Activated naive CD8-positive, alpha-beta T cell treated with anti-CD3 and anti-CD28 coated beads, Interleukin-2, amount 50 U/mL, for 24 hours (primary cell): Measurements from ENCODE around the gene NR3C1.

Experiments
- ATAC-seq: fragments of 150-1000 bp; cut with Tn5 transposase; one replicate; pipeline ENCODE4 v1.10.0; 2021
- DNase-seq: peaks from one replicate; pipeline ENCODE4 v3.0.0; 2021
- H3K27ac Mint-ChIP-seq: one replicate; pipeline ENCODE4 v1.8.0; 2021; ENCODE audit warnings: mild to moderate bottlenecking, mixed read lengths
- H3K27me3 Mint-ChIP-seq: one replicate; pipeline ENCODE4 v1.8.0; 2021; ENCODE audit warnings: mixed read lengths
- H3K36me3 Mint-ChIP-seq: one replicate; pipeline ENCODE4 v1.8.0; 2021; ENCODE audit warnings: low read depth, mixed read lengths
- H3K4me1 Mint-ChIP-seq: one replicate; pipeline ENCODE4 v1.8.0; 2021; ENCODE audit warnings: mixed read lengths
- H3K4me3 Mint-ChIP-seq: one replicate; pipeline ENCODE4 v1.8.0; 2021; ENCODE audit warnings: mild to moderate bottlenecking, moderate library complexity, mixed read lengths
- H3K9me3 Mint-ChIP-seq: one replicate; pipeline ENCODE4 v1.8.0; 2021; ENCODE audit warnings: mixed read lengths

NR3C1 gene

GRCh38 chr5:143433670-143434069, 30.2 kb upstream of the NR3C1 start:
- H3K4me1 Mint-ChIP-seq = peaks cover 84% of the 10 kb centered on the region
- no peaks in the 10 kb centered on the region for H3K9me3 Mint-ChIP-seq
- ATAC-seq = no peak
- peak overlapping the region; percentile 84 for H3K4me3 Mint-ChIP-seq
- DNase-seq = no peak
- peak overlapping the region; percentile 92 for H3K27ac Mint-ChIP-seq
- H3K36me3 Mint-ChIP-seq = no peaks in the 10 kb centered on the region
- H3K27me3 Mint-ChIP-seq = no peaks in the 10 kb centered on the region

- Mint-ChIP-seq H3K27ac (peak overlapping the region; percentile 52), H3K4me3 (peak overlapping the region; percentile 21), H3K27me3 (no peaks in the 10 kb centered on the region), H3K4me1 (peaks cover 89% of the 10 kb centered on the region), H3K36me3 (peaks cover 3% of the 10 kb centered on the region), H3K9me3 (no peaks in the 10 kb centered on the region)
- no peak for DNase-seq
- ATAC-seq = no peak
These were observed 29.3 kb upstream of the NR3C1 start for GRCh38 chr5:143432658-143433239.

DNA sequence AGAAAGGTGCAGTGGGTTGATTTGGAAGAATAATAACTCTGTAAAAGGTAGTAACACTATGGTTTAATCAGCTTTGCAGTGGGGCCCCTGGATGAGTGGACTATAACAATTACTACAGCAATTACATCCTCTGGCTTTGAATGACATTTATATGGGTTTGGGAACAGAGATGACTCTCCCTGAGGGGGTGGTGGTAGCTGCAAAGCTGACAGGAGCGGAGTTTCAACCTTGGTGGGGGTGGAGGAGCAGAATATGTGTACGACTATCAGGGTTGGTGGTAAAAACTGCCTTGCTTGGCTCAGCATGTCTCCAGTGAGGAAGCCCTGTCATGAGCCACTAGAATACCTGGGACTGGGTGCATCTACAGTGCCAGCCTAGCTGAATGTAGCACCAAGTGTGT, 28.3 kb upstream of the NR3C1 start:
- H3K27me3 Mint-ChIP-seq = no peaks in the 10 kb centered on the region
- no peaks in the 10 kb centered on the region for H3K9me3 Mint-ChIP-seq
- peak overlapping the region; percentile 30 for H3K4me3 Mint-ChIP-seq
- H3K27ac Mint-ChIP-seq = peak overlapping the region; percentile 40
- peaks cover 3% of the 10 kb centered on the region for H3K36me3 Mint-ChIP-seq
- peak; percentile 83 for ATAC-seq
- peak; percentile 54 for DNase-seq
- H3K4me1 Mint-ChIP-seq = peaks cover 89% of the 10 kb centered on the region

- no peak overlapping the region for H3K27ac Mint-ChIP-seq
- ATAC-seq (no peak), DNase-seq (no peak)
- peaks cover 5% of the 10 kb centered on the region for H3K9me3 Mint-ChIP-seq
- H3K36me3 Mint-ChIP-seq = peaks cover 7% of the 10 kb centered on the region
- no peaks in the 10 kb centered on the region for H3K27me3 Mint-ChIP-seq
- peaks cover 70% of the 10 kb centered on the region for H3K4me1 Mint-ChIP-seq
- H3K4me3 Mint-ChIP-seq = no peak overlapping the region
These were observed 25.4 kb upstream of the NR3C1 start for GRCh38 chr5:143428738-143429420.

DNA sequence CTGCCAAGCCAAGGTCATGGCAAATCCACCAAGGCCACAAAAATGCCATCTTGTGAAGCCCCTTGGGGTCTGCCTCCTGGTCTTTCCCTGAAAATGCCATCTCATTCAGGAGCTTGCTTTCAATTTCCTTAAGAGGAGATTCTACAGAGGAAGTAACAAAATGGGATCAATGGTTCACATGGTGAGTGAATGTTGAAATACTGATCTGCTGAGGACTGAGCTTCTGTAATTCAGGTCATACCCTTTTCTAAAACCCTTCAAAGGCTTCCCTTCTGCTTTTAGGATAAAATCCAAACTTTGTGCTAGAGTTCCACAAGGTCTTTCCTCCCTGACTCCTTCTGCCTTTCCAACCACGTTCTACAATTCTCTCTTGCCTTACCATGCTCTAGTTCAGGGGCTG, 24.7 kb upstream of the NR3C1 start:
- Mint-ChIP-seq H3K4me3 (no peak overlapping the region), H3K36me3 (peaks cover 9% of the 10 kb centered on the region), H3K9me3 (peaks cover 5% of the 10 kb centered on the region), H3K27ac (no peak overlapping the region), H3K4me1 (peaks cover 64% of the 10 kb centered on the region), H3K27me3 (no peaks in the 10 kb centered on the region)
- ATAC-seq = no peak
- no peak for DNase-seq

- DNase-seq (no peak), ATAC-seq (peak; percentile 59)
- H3K4me3 Mint-ChIP-seq = no peak overlapping the region
- H3K4me1 Mint-ChIP-seq = peaks cover 58% of the 10 kb centered on the region
- H3K36me3 Mint-ChIP-seq = peaks cover 9% of the 10 kb centered on the region
- peaks cover 5% of the 10 kb centered on the region for H3K9me3 Mint-ChIP-seq
- peak overlapping the region; percentile 58 for H3K27ac Mint-ChIP-seq
- no peaks in the 10 kb centered on the region for H3K27me3 Mint-ChIP-seq
These were observed 23.7 kb upstream of the NR3C1 start for GRCh38 chr5:143427122-143427735.

GRCh38 chr5:143426437-143426991, 23.0 kb upstream of the NR3C1 start:
- Mint-ChIP-seq H3K4me3 (no peak overlapping the region), H3K4me1 (peaks cover 51% of the 10 kb centered on the region), H3K9me3 (peaks cover 5% of the 10 kb centered on the region), H3K27ac (peak overlapping the region; percentile 58), H3K27me3 (no peaks in the 10 kb centered on the region), H3K36me3 (peaks cover 11% of the 10 kb centered on the region)
- no peak for DNase-seq
- peak; percentile 47 for ATAC-seq

- H3K27ac Mint-ChIP-seq = peak overlapping the region; percentile 16
- peaks cover 45% of the 10 kb centered on the region for H3K4me1 Mint-ChIP-seq
- no peak overlapping the region for H3K4me3 Mint-ChIP-seq
- DNase-seq (no peak), ATAC-seq (no peak)
- H3K9me3 Mint-ChIP-seq = peaks cover 5% of the 10 kb centered on the region
- no peaks in the 10 kb centered on the region for H3K27me3 Mint-ChIP-seq
- peaks cover 11% of the 10 kb centered on the region for H3K36me3 Mint-ChIP-seq
These were observed 22.3 kb upstream of the NR3C1 start for GRCh38 chr5:143425835-143426234.

DNA sequence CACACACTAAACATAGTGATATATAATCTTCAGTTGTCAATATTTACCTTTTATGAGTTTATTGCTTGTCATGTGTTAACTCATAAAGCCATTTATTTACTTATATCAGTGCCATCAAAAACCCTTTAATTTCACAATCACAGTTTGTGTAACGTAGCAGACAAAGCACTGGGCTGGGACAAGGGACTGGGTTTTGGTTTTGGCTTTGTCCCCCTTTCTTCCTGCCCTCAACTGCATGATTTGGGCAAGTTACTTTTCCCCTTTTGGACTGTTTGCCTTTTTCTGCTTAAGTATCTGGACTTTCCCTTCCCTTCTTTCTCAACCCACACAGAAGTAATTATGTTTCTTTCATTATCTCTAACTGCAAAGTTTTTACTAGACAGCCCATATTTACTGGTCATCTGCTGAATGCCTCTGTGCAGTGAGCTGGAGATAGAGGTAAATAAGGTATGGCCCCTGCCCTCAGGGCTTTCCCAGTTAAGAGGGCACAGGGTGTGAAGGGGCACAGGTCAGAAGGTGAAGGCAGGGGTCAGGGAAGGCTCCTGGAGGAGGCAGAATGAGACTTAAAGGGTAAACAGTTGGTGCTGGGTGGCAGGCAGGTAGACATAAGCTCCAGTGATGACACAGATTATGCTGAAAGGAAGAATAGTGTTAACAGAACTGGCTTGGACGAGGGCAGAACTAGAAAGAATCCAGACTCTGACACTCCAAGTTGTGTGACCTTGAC, 14.8 kb upstream of the NR3C1 start:
- Mint-ChIP-seq H3K4me3 (no peak overlapping the region), H3K4me1 (peaks cover 33% of the 10 kb centered on the region), H3K27ac (no peak overlapping the region), H3K27me3 (no peaks in the 10 kb centered on the region), H3K36me3 (peaks cover 5% of the 10 kb centered on the region), H3K9me3 (no peaks in the 10 kb centered on the region)
- no peak for DNase-seq
- peak; percentile 61 for ATAC-seq

DNA sequence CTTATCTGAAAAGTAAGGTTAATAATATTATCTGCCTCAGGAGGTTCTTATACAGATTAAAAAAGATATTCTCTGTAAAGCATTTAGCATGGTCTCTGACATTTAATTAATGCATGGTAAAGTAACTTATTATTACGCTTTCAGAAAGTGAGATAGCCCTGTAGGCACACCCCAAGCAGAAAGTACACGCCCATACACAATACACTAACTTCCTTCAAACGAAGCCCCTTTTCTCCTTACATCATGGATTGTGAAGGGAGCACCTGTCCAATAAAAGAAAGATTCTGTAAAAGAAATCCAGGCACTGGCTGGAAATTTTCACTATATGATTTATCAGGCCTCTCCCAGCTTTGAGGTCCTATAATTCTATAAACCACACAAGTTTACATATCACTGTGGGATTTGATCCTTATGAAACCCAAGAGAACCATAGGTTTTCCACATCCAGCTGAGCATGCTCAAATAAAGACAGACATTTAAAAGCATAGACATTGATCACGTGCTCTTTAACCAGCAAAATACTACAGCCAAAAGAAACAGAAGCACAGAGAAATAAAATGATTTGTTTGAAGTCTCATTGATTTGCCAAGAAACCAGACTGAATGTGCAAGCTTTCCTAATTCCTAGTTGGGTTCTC, 14.1 kb upstream of the NR3C1 start:
- DNase-seq = no peak
- H3K27ac Mint-ChIP-seq = no peak overlapping the region
- H3K4me1 Mint-ChIP-seq = peaks cover 32% of the 10 kb centered on the region
- H3K27me3 Mint-ChIP-seq = no peaks in the 10 kb centered on the region
- H3K36me3 Mint-ChIP-seq = peaks cover 5% of the 10 kb centered on the region
- no peaks in the 10 kb centered on the region for H3K9me3 Mint-ChIP-seq
- ATAC-seq = no peak
- H3K4me3 Mint-ChIP-seq = no peak overlapping the region

DNA sequence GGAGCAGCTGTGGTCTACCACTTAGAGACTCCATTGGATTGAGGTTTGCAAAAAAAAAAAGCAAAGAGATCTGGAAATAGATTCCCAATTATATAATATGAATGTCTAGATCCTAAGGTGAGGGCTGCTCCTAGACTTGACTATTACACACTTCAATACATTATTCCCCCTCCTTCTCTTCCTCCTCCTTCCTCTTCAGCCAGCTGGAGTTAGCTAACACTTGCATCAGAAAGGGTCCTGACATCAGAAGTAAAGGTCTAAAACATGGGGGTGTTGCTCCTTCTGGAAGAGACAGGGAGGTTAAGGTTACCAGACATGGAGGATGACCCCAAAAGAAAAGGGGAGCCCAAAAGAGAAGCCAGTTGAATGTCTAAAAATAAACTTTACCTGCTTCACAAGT, 12.9 kb upstream of the NR3C1 start:
- H3K27me3 Mint-ChIP-seq = no peaks in the 10 kb centered on the region
- no peaks in the 10 kb centered on the region for H3K9me3 Mint-ChIP-seq
- DNase-seq = no peak
- H3K4me1 Mint-ChIP-seq = peaks cover 39% of the 10 kb centered on the region
- no peak overlapping the region for H3K27ac Mint-ChIP-seq
- no peak for ATAC-seq
- peaks cover 3% of the 10 kb centered on the region for H3K36me3 Mint-ChIP-seq
- H3K4me3 Mint-ChIP-seq = no peak overlapping the region

- peak overlapping the region; percentile 48 for H3K27ac Mint-ChIP-seq
- DNase-seq = no peak
- no peak overlapping the region for H3K4me3 Mint-ChIP-seq
- no peaks in the 10 kb centered on the region for H3K9me3 Mint-ChIP-seq
- no peaks in the 10 kb centered on the region for H3K36me3 Mint-ChIP-seq
- no peaks in the 10 kb centered on the region for H3K27me3 Mint-ChIP-seq
- peaks cover 40% of the 10 kb centered on the region for H3K4me1 Mint-ChIP-seq
- ATAC-seq = no peak
These were observed 10.6 kb upstream of the NR3C1 start for GRCh38 chr5:143413958-143414669.

DNA sequence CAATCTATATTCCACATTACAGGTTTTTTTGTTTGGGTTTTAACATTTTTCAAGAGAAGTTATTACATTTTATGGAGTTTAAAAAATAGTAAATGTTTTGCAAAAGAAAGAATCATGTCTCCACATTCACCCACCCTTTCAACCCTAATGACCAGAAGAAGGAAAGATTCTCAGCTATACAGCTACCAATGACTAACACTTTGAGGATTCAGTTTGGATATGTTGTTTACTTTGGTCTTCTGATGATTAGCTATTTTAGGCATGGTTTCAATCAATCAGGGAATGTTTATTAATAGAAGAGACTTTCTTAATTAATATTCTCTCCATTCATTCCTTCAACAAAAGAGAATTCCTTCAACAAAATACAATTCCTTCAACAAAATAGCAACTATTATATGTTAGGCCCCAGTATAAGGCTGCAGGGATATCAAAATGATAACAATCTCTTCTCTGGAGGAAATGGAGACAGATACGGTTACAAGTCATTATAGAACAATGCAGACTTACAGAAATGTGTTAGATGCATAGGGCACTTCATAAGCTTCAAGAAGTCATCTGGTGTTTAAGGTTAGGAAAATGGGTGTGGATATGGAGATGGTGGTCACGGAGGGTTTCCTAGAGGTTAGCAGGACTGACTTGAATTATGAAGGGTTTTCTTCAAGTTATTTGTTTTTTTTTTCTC, 9.3 kb upstream of the NR3C1 start:
- ATAC-seq (no peak), DNase-seq (no peak)
- Mint-ChIP-seq H3K4me1 (peaks cover 30% of the 10 kb centered on the region), H3K27me3 (no peaks in the 10 kb centered on the region), H3K4me3 (no peak overlapping the region), H3K9me3 (no peaks in the 10 kb centered on the region), H3K27ac (no peak overlapping the region), H3K36me3 (no peaks in the 10 kb centered on the region)
